Placental epithelial cell (primary cell): ENCODE results near the gene PNMA8B. TPM values are rescaled to one million over a fixed set of nuclear protein-coding genes. Genes with fewer than 3 reads are reported as not detected.

Source experiments
- total RNA-seq: library from RNA; depleted of rRNA; stranded (reverse); fragments of >200 nt; gene quantifications from 2 replicates; pipeline ENCODE4 v1.2.3, GENCODE V29; 2012

The PNMA8B gene, protein sequence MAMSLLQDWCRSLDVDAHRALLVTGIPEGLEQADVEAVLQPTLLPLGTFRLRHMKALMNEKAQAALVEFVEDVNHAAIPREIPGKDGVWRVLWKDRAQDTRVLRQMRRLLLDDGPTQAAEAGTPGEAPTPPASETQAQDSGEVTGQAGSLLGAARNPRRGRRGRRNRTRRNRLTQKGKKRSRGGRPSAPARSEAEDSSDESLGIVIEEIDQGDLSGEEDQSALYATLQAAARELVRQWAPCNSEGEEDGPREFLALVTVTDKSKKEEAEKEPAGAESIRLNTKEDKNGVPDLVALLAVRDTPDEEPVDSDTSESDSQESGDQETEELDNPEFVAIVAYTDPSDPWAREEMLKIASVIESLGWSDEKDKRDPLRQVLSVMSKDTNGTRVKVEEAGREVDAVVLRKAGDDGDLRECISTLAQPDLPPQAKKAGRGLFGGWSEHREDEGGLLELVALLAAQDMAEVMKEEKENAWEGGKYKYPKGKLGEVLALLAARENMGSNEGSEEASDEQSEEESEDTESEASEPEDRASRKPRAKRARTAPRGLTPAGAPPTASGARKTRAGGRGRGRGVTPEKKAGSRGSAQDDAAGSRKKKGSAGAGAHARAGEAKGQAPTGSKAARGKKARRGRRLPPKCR
- 0.22 and 0.39 TPM in 2 replicates for total RNA-seq

DNA sequence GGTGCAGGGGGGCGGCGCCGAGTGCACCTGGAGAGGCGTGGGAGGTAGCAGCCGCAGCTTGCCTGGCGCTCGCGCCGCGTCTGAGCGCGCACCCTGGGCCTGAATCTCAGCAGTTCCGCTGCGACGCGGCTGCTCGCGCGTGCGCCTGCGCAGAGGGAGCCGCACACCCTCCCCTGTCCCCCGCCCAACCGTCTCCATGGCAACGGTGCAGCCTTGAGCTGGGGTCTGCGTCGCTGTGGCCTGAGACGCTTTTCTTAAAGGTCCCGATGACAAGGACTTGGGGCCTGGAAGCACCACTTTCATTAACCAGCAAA, at the start of gene PNMA8B:
PNMA8B (minus strand) TSS at position 82 of the 314 bp plus-strand sequence. CDS start 402 bp downstream, outside the sequence.

DNA sequence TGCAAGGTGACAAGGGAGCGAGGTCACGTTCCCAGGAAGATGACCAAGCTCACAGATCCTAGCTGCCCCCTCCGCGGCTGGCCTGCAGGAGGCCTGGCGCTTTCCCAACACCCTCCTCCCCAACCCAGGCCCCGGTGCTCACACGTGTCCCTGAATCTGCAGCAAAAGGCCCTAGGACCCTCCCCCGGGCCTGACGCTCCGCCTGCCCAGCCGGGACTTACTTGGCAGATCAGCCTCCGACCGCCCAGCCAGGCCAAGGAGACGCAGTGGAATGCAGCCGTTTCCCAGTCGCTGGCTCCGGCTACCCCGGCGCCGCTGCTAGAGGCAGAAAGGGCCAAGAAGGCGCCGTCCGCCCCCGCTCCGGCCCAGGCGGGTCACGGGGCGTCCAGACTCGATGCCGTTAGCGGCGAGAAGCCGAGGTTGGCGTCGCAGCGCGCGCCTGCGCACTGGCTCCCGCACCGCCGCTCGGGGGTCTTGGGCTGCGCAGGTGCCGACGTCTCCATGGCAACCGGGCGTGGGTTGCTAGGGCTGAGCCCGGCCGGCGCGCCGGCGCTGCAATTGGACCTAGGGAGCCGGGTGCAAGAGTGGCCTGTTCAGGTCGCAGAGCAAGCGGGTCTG, 24.4 kb downstream of the PNMA8B start, which contains the start of gene PNMA8A:
PNMA8A (minus strand) TSS at position 448 of the 618 bp plus-strand sequence. CDS start 528 bp downstream, outside the sequence.

Other genes with a start within 250 kb of the PNMA8B start
- gene HIF3A, start 198.8 kb downstream of the PNMA8B start, total RNA-seq = 22.1 and 116 TPM in 2 replicates
- gene PPP5C, start 148.8 kb downstream of the PNMA8B start, total RNA-seq = 51.8 and 65.7 TPM in 2 replicates
- 13.7 and 28.7 TPM in 2 replicates for gene CCDC8, start 82.3 kb downstream of the PNMA8B start, total RNA-seq
- gene PNMA8C, start 66.9 kb downstream of the PNMA8B start, total RNA-seq = not detected in 2 replicates
- under 0.01 and 1.1 TPM in 2 replicates for gene PNMA8A, start 24.3 kb downstream of the PNMA8B start, total RNA-seq
- 112 and 130 TPM in 2 replicates for gene CALM3, start 105.5 kb upstream of the PNMA8B start, total RNA-seq
- gene PTGIR, start 129.2 kb upstream of the PNMA8B start, total RNA-seq = 0.22 TPM in 1 of 2 replicates, not detected in the other
- not detected in 2 replicates for gene GNG8, start 140.3 kb upstream of the PNMA8B start, total RNA-seq
- gene DACT3, start 165.3 kb upstream of the PNMA8B start, total RNA-seq = 0.39 TPM in 1 of 2 replicates, not detected in the other
- 20.4 and 21.1 TPM in 2 replicates for gene PRKD2, start 221.2 kb upstream of the PNMA8B start, total RNA-seq